Measurements from ENCODE around the gene SOX13.

Gene SOX13

DNA sequence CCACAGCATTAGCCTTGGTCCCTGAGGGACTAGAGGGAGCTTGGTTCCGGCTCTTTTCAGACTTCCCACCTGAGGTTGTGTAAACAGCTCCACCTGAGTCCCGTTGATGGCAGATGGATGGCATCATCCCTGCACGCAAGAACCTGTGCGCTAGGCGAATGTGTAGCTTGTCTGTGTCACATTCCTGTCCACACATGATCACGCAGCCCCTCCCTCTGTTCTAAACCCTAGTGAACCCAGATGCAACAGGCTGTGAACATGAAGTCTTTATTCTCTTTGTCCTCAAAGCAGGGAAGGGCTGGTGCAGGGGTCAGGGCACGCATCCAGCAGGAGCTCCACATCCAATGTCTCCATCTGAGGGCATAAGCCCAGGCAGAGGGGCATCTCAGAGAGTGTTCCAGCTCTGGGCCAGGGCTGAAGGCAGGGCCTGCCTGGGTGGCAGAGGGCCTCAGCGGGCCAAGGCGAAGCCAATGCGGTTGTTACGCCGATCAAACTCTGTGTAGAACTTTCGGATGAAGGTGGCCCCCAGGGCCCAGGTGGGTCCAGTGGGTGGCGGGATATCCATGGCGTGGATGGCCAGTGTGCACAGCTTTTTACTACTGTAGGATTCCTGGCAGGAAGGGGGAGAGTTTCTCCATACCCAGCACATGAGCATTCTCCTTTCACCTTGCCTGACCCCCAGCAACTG, 81.8 kb downstream of the SOX13 start:
- in situ Hi-C loops (cut with HindIII; ENCODE audit: low sequenced_read_pairs) = loop anchor here (5.0 kb wide), 1 partner anchor 58 kb away; the partner anchor contains the start of gene GOLT1A
- no peak overlapping the region for H3K4me3 ChIP-seq (ENCODE audit: low read depth, low read length)
- TF ChIP-seq, protein P1, sequence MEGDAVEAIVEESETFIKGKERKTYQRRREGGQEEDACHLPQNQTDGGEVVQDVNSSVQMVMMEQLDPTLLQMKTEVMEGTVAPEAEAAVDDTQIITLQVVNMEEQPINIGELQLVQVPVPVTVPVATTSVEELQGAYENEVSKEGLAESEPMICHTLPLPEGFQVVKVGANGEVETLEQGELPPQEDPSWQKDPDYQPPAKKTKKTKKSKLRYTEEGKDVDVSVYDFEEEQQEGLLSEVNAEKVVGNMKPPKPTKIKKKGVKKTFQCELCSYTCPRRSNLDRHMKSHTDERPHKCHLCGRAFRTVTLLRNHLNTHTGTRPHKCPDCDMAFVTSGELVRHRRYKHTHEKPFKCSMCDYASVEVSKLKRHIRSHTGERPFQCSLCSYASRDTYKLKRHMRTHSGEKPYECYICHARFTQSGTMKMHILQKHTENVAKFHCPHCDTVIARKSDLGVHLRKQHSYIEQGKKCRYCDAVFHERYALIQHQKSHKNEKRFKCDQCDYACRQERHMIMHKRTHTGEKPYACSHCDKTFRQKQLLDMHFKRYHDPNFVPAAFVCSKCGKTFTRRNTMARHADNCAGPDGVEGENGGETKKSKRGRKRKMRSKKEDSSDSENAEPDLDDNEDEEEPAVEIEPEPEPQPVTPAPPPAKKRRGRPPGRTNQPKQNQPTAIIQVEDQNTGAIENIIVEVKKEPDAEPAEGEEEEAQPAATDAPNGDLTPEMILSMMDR (IDR thresholded peaks at IDR 0.05; ENCODE audit: low read depth, low read length, missing control alignments) = no peak
- DNase-seq (ENCODE audit: low read depth) = no peak

DNA sequence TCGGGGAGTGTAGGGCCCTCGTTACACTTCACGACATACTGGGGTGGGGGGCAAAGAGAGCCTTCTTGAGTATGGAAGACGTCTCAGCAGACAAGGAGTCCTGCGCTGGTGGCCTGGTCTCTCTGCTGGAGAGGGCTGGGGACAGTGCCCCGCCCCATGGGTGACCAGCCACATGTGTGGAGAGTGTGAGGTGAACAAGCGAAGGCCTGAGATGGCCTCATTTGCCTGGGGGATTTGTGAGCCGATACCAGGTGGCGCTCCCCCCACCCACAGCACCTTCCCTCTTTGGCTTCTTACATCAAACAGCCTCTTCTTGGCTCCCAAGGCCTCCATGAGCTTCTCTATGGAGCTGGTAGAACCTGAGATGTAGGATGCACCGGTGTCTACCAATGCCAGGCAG, 83.0 kb downstream of the SOX13 start:
- H3K4me3 ChIP-seq (ENCODE audit: low read depth, low read length) = no peak overlapping the region
- TF ChIP-seq, protein P1 (IDR thresholded peaks at IDR 0.05; ENCODE audit: low read depth, low read length, missing control alignments) = no peak
- no peak for DNase-seq (ENCODE audit: low read depth)
- in situ Hi-C loops (cut with HindIII; ENCODE audit: low sequenced_read_pairs) = loop anchor here (5.0 kb wide), 1 partner anchor 56 kb away; the partner anchor contains the start of gene GOLT1A

DNA sequence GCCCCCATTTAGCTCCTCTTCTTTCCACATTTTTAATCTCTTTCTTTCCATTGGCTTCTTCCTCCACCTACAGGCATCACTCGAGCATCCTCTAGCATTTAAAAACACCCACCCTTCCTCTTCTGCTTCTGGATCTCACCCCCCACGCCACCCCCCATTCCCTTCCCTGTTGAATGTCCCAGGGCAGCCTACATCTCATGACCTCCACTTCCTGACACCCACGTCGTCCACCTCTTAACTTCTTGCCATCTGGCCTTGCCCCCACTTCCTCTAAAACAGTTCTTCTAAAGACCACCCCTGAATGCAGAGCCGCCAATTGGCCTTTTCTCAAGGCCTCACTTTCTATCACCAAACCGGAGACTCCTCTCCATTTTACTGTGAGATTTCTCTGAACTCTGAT, 85.0 kb downstream of the SOX13 start:
- TF ChIP-seq, protein P1 (IDR thresholded peaks at IDR 0.05; ENCODE audit: low read depth, low read length, missing control alignments) = no peak
- in situ Hi-C loops (cut with HindIII; ENCODE audit: low sequenced_read_pairs) = loop anchor here (5.0 kb wide), 1 partner anchor 54 kb away; the partner anchor contains the start of gene GOLT1A
- H3K4me3 ChIP-seq (ENCODE audit: low read depth, low read length) = no peak overlapping the region
- DNase-seq (ENCODE audit: low read depth) = no peak

DNA sequence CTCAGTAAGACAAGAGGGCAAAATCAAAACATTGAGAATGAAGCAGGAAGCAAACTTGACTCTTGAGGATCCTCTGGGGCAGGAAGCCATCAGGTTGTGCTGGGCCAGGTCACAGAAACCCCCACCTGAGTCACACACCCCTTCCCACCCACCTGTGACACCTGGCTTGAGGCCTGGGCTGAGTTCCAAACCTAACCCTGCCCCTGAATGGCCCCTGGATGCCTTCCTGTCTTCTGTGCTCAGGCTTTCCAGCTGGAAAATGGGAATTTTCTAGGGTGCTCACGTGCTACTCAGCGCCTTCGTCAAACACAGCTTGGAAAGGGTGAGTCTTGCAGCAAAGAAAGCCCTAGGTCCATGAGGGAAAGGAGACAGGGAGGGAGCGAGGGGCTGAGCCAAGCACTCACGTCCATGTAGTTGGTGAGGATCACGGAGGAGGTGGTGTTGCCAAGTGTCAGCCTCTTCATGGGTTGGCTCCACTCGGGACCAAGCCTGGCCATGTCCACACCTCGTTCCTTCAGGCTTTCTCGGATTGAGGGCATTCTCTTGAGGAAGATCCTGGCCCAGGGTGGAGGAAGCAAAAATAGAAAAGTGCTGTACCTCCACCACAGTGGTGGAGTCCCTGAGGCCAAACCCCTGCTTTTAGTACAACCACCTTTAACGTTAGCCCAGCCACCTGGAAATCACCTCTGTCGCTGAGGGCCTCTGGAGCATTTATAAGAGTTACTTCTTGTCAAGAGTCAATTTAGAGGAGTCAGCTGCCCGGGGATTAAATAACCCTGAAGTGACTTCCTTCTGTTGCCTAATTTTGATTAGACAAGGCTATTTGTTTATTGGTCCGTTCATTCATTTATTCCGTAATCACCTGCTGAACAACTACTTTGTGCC, 88.9 kb downstream of the SOX13 start:
- no peak for DNase-seq (ENCODE audit: low read depth)
- no peak overlapping the region for H3K4me3 ChIP-seq (ENCODE audit: low read depth, low read length)
- TF ChIP-seq, protein P1 (IDR thresholded peaks at IDR 0.05; ENCODE audit: low read depth, low read length, missing control alignments) = no peak
- in situ Hi-C loops (cut with HindIII; ENCODE audit: low sequenced_read_pairs) = no loop called here

DNA sequence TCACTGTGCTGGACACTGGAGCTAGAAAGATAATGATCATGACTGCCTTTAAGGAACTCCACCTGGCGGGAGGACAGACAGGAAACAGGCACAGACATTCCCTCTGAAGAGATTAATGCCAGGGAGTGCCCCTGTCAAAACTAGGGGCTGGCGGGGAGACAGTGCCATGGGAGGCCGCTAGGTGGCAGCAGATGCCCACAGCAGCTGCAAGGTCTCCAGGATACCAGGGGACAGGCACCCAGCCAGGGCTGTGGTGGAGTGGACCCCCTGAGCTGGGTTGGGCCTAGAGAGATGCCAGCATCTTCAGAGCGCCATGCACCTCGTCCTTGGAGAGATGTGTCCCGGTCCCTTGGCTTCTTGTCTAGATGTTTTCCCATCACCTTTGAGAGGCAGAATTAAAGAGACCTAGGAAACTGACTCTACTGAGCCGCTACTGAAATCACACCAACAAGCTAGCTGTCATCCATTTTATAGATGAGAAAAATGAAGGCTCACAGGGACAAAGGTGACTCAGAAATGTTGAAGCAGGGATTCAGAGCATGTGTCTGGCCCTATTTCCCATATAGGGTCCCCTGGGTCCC, 89.7 kb downstream of the SOX13 start:
- TF ChIP-seq, protein P1 (IDR thresholded peaks at IDR 0.05; ENCODE audit: low read depth, low read length, missing control alignments) = peak; percentile 99
- DNase-seq (ENCODE audit: low read depth) = peak; percentile 16
- no peak overlapping the region for H3K4me3 ChIP-seq (ENCODE audit: low read depth, low read length)
- in situ Hi-C loops (cut with HindIII; ENCODE audit: low sequenced_read_pairs) = no loop called here

DNA sequence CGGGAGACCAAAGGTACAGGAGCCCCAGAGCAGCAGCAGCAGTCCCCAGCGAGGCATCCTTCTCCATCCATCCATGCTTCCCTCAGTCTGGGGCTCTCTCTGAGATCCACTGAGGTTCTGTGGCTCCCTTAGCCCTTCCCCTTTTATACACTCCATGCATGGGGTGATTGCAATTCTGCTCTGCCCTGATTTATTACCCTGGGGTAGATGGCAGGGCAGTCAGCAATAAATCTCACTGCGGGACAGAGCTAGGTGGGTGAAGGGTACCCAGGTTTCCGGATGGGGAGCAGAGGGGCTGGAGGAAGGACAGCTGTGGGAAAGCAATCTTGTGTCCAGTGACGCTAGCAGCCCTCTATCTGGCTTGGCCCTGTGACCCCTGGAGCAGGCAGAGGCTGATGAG, 93.3 kb downstream of the SOX13 start, which contains the start of gene REN:
Gene REN (minus strand): TSS at position 119 of the 400 bp plus-strand sequence. CDS start 44 bp downstream, at position 75.
- no peak within 1 kb of the TSS for H3K4me3 ChIP-seq (ENCODE audit: low read depth, low read length)
- DNase-seq (ENCODE audit: low read depth) = no peak
- in situ Hi-C loops (cut with HindIII; ENCODE audit: low sequenced_read_pairs) = no loop called here
- TF ChIP-seq, protein P1 (IDR thresholded peaks at IDR 0.05; ENCODE audit: low read depth, low read length, missing control alignments) = no peak
